Mesendoderm (in vitro differentiated cells): ENCODE results near the gene ZBTB8A.
"Not testable (repeated sequence)": the region's sequence is repeated elsewhere in the genome, so short reads cannot be mapped to it uniquely, and the experiment has no call there.

Experiments
- DNase-seq: peaks from one replicate; pipeline ENCODE4 v3.0.0; 2013
- H2AK5ac ChIP-seq: 2 replicates; pipeline ENCODE4 v1.6.1; 2013; ENCODE audit warnings: low read length, inconsistent platforms
- H2BK120ac ChIP-seq: 2 replicates; pipeline ENCODE4 v1.6.1; 2013; ENCODE audit warnings: low read depth, mild to moderate bottlenecking, low read length, moderate library complexity, mixed read lengths
- H2BK15ac ChIP-seq: replicated peaks from 2 replicates; pipeline ENCODE4 v1.6.1; 2013; ENCODE audit warnings: low read depth, mild to moderate bottlenecking, moderate library complexity
- H2BK5ac ChIP-seq: 2 replicates; pipeline ENCODE4 v1.6.1; 2013; ENCODE audit warnings: low read length, inconsistent platforms
- H3K18ac ChIP-seq: 2 replicates; pipeline ENCODE4 v1.6.1; 2013; ENCODE audit warnings: mild to moderate bottlenecking, low read length, mixed read lengths
- H3K23ac ChIP-seq: one replicate; pipeline ENCODE4 v1.6.1; 2013; ENCODE audit warnings: low read length
- H3K27ac ChIP-seq: 2 replicates; pipeline ENCODE4 v1.5.1; 2013; ENCODE audit warnings: low read depth, mild to moderate bottlenecking, inconsistent platforms, low read length, moderate library complexity
- H3K27me3 ChIP-seq: 2 replicates; pipeline ENCODE4 v1.6.1; 2013; ENCODE audit warnings: low read length, control low read depth, mild to moderate bottlenecking, inconsistent platforms; ENCODE audit not compliant: insufficient read depth, poor library complexity
- H3K36me3 ChIP-seq: 2 replicates; pipeline ENCODE4 v1.6.1; 2013; ENCODE audit warnings: low read length, inconsistent platforms; ENCODE audit not compliant: control insufficient read depth, insufficient read depth
- H3K4ac ChIP-seq: one replicate; pipeline ENCODE4 v1.6.1; 2013; ENCODE audit warnings: low read depth, mild to moderate bottlenecking, low read length, moderate library complexity
- H3K4me1 ChIP-seq: 2 replicates; pipeline ENCODE4 v1.6.1; 2013; ENCODE audit warnings: low read depth, low read length, inconsistent platforms; ENCODE audit not compliant: control insufficient read depth
- H3K4me2 ChIP-seq: 2 replicates; pipeline ENCODE4 v1.6.1; 2013; ENCODE audit warnings: low read length
- H3K4me3 ChIP-seq: 2 replicates; pipeline ENCODE4 v1.5.1; 2013; ENCODE audit warnings: mild to moderate bottlenecking, low read length
- H3K56ac ChIP-seq: one replicate; pipeline ENCODE4 v1.6.1; 2013; ENCODE audit warnings: low read length
- H3K79me1 ChIP-seq: 2 replicates; pipeline ENCODE4 v1.6.1; 2013; ENCODE audit warnings: low read length, inconsistent platforms
- H3K79me2 ChIP-seq: 2 replicates; pipeline ENCODE4 v1.6.1; 2013; ENCODE audit warnings: mild to moderate bottlenecking, low read length; ENCODE audit not compliant: control insufficient read depth, insufficient read depth
- H3K9ac ChIP-seq: 2 replicates; pipeline ENCODE4 v1.6.1; 2013; ENCODE audit warnings: low read length, inconsistent platforms
- H4K5ac ChIP-seq: one replicate; pipeline ENCODE4 v1.6.1; 2013; ENCODE audit warnings: low read length
- H4K8ac ChIP-seq: one replicate; pipeline ENCODE4 v1.6.1; 2013; ENCODE audit warnings: low read depth, mild to moderate bottlenecking, control low read depth, low read length, moderate library complexity
- WGBS: extraction: QIAGEN DNeasy Blood & Tissue Kit; methylation state at CpG from one replicate; pipeline ENCODE4 v1.1.7; 2013; ENCODE audit warnings: low lambda C conversion rate, missing lambda C conversion rate; ENCODE audit not compliant: insufficient coverage; ENCODE audit errors: extremely low coverage; 5-methylcytosine and 5-hydroxymethylcytosine counted together

Gene ZBTB8A

GRCh38 chr1:32525661-32526444 lies 13.4 kb upstream of the ZBTB8A start:
- H3K27me3 ChIP-seq, result no peaks in the 10 kb centered on the region
- H2BK15ac ChIP-seq, result no peak overlapping the region
- H4K5ac ChIP-seq, result no peak overlapping the region
- H3K9ac ChIP-seq, result no peak overlapping the region
- H4K8ac ChIP-seq, result no peak overlapping the region
- no peaks in the 10 kb centered on the region for H3K79me1 ChIP-seq
- H3K79me2 ChIP-seq, result no peaks in the 10 kb centered on the region
- no CpG with 5 or more reads among the region's 9 CpGs for WGBS
- H3K36me3 ChIP-seq, result no peaks in the 10 kb centered on the region
- no peak overlapping the region for H3K27ac ChIP-seq
- no peak overlapping the region for H3K56ac ChIP-seq
- no peak overlapping the region for H3K4me2 ChIP-seq
- no peak overlapping the region for H3K4me3 ChIP-seq
- no peak overlapping the region for H3K18ac ChIP-seq
- no peaks in the 10 kb centered on the region for H3K4me1 ChIP-seq
- no peak overlapping the region for H3K4ac ChIP-seq
- no peak for DNase-seq
- no peak overlapping the region for H2BK5ac ChIP-seq
- H3K23ac ChIP-seq, result no peak overlapping the region
- H2AK5ac ChIP-seq, result no peak overlapping the region
- H2BK120ac ChIP-seq, result no peak overlapping the region

DNA sequence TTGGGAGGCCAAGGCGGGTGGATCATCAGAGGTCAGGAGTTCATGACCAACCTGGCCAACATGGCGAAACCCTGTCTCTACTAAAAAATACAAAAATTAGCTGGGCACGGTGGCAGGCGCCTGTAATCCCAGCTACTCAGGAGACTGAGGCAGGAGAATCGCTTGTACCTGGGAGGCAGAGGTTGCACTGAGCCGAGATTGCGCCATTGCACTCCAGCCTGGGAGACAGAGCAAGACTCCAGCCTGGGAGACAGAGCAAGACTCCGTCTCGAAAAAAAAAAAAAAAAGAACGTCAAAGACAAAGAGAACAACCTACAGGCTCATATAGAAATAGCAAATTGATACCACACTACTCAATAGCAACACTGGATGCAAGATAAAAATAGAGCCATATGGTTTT lies 10.7 kb upstream of the ZBTB8A start:
- H3K27me3 ChIP-seq, H3K4me1 ChIP-seq, H3K18ac ChIP-seq, H3K79me1 ChIP-seq, H4K8ac ChIP-seq, DNase-seq, H3K27ac ChIP-seq, H3K36me3 ChIP-seq, H3K4me2 ChIP-seq, H2AK5ac ChIP-seq, H3K4ac ChIP-seq, H2BK120ac ChIP-seq, H4K5ac ChIP-seq, H3K9ac ChIP-seq, H2BK5ac ChIP-seq, H2BK15ac ChIP-seq, H3K23ac ChIP-seq, H3K56ac ChIP-seq, H3K79me2 ChIP-seq, H3K4me3 ChIP-seq: not testable (repeated sequence)
- WGBS, result no CpG with 5 or more reads among the region's 10 CpGs

DNA sequence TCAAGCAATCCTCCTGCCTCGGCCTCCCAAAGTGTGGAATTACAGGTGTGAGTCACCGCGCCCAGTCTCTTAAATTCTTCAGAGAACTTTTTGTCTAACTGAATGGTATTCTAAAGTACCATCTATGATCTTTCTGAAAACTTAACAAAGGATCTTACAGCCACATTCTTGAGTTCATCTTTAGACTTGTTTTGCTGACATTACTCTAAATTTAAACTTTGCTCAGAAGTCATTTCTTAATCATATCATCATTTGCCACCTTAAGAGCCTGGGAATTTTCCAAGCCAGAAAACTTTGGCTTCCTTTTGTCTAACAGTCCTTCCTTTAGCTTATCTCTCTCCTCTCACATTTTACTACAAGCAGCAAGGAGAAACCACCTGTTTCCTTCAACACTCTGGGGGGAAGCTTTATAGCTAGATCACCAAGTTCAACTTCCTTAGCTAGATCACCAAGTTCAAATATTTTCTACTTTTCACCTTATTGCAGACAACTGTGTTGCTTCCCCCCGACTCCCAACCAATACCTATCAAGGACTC lies 5.4 kb upstream of the ZBTB8A start:
- H3K4ac ChIP-seq, result no peak overlapping the region
- no peak for DNase-seq
- no peaks in the 10 kb centered on the region for H3K27me3 ChIP-seq
- H2BK120ac ChIP-seq, result no peak overlapping the region
- no peak overlapping the region for H2BK5ac ChIP-seq
- no peak overlapping the region for H3K27ac ChIP-seq
- no peak overlapping the region for H2BK15ac ChIP-seq
- no CpG with 5 or more reads among the region's 4 CpGs for WGBS
- no peaks in the 10 kb centered on the region for H3K36me3 ChIP-seq
- H3K4me2 ChIP-seq, result no peak overlapping the region
- H3K18ac ChIP-seq, result no peak overlapping the region
- H3K9ac ChIP-seq, result no peak overlapping the region
- H3K56ac ChIP-seq, result no peak overlapping the region
- no peak overlapping the region for H3K4me3 ChIP-seq
- no peaks in the 10 kb centered on the region for H3K4me1 ChIP-seq
- no peak overlapping the region for H4K5ac ChIP-seq
- no peaks in the 10 kb centered on the region for H3K79me2 ChIP-seq
- H4K8ac ChIP-seq, result no peak overlapping the region
- no peak overlapping the region for H3K23ac ChIP-seq
- no peaks in the 10 kb centered on the region for H3K79me1 ChIP-seq
- H2AK5ac ChIP-seq, result no peak overlapping the region

DNA sequence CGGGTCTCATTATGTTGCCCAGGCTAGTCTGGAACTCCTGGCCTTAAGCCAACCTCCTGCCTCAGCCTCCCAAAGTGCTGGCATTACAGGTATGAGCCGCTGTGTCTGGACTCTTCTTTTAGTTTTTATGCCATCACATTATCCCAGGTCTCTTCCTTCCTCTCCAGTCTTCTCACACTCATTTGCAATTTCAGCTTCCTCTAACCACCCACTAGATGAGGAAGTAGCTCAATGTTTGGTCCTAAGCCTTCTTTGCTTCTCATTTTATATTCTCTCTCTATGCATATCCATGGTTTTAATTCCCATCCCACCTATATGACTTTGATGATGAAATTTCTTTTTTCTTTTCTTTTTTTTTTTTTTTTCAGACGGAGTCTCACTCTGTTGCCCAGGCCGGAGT lies 3.1 kb upstream of the ZBTB8A start:
- Histone ChIP-seq H3K23ac (no peak overlapping the region), H3K4me1 (no peaks in the 10 kb centered on the region), H2BK15ac (no peak overlapping the region), H3K4ac (no peak overlapping the region), H3K18ac (no peak overlapping the region), H2BK120ac (no peak overlapping the region), H2BK5ac (no peak overlapping the region), H2AK5ac (no peak overlapping the region), H3K27me3 (no peaks in the 10 kb centered on the region), H3K4me3 (no peak overlapping the region), H4K5ac (no peak overlapping the region), H4K8ac (no peak overlapping the region), H3K9ac (no peak overlapping the region), H3K4me2 (no peak overlapping the region), H3K36me3 (no peaks in the 10 kb centered on the region), H3K27ac (no peak overlapping the region), H3K56ac (no peak overlapping the region), H3K79me1 (peaks cover 3% of the 10 kb centered on the region), H3K79me2 (peaks cover 1% of the 10 kb centered on the region)
- DNase-seq, result no peak
- WGBS, result no CpG with 5 or more reads among the region's 4 CpGs

DNA sequence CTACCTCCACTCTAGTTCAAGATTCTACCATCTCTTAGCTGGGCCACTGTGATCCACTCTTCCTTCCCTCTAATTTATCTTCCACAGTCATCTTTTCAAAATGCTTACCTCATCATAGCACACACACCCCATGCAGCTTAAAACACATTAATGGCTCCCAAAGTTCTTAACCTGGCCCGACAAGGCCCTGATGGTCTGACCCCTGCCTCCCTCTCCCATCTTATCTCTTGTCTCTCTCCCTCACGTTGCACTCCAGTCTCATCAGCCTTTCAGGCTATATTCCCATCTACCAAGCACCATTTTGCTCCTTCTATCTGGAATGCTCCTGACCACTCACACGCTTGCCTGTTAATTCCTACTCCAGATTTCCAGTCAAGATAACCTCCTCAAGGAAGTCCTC lies 2.5 kb upstream of the ZBTB8A start:
- Histone ChIP-seq H3K4me3 (no peak overlapping the region), H2AK5ac (no peak overlapping the region), H3K18ac (no peak overlapping the region), H3K23ac (no peak overlapping the region), H3K9ac (no peak overlapping the region), H3K4me2 (no peak overlapping the region), H3K79me1 (peaks cover 4% of the 10 kb centered on the region), H2BK5ac (no peak overlapping the region), H3K36me3 (no peaks in the 10 kb centered on the region), H4K5ac (no peak overlapping the region), H3K56ac (no peak overlapping the region), H2BK15ac (no peak overlapping the region), H3K4ac (no peak overlapping the region), H3K4me1 (no peaks in the 10 kb centered on the region), H3K27me3 (no peaks in the 10 kb centered on the region), H2BK120ac (no peak overlapping the region), H3K79me2 (peaks cover 5% of the 10 kb centered on the region), H3K27ac (no peak overlapping the region), H4K8ac (no peak overlapping the region)
- no CpG with 5 or more reads among the region's 3 CpGs for WGBS
- DNase-seq, result peak; percentile 25
